Spleen (tissue), 11 donors: Measurements from ENCODE around the gene ANO2. TPM values are rescaled to one million over a fixed set of nuclear protein-coding genes. Genes with fewer than 3 reads are reported as not detected.

Experiments used
- DNase-seq: peaks from one replicate; pipeline ENCODE4 v3.0.0-alpha.2; 2020
- H3K27ac ChIP-seq, 8 donors: fragments of 200-600 bp; sonication (generic) in 7 of 8; 1 replicate in 4 of 8; 2 replicates in 4 of 8; pipeline versions ENCODE4 v1.5.0 to v1.8.0; 2016 to 2021; ENCODE audit warnings: inconsistent platforms in 4 of 8, mild to moderate bottlenecking in 4 of 8, moderate library complexity in 1 of 8
- H3K27me3 ChIP-seq, 7 donors: fragments of 200-600 bp; sonication (generic) in 6 of 7; replicated peaks in 1 of 7; 1 replicate in 4 of 7; 2 replicates in 3 of 7; pipeline versions ENCODE4 v1.5.0 to v1.8.0; 2016 to 2021; ENCODE audit warnings: inconsistent platforms in 3 of 7, mild to moderate bottlenecking in 1 of 7
- H3K36me3 ChIP-seq, 6 donors: fragments of 200-600 bp; sonication (generic) in 5 of 6; 1 replicate in 4 of 6; 2 replicates in 2 of 6; pipeline versions ENCODE4 v1.5.0 to v1.8.0; 2016 to 2021; ENCODE audit warnings: inconsistent platforms in 2 of 6
- H3K4me1 ChIP-seq, 6 donors: fragments of 200-600 bp; sonication (generic) in 5 of 6; 1 replicate in 3 of 6; 2 replicates in 3 of 6; pipeline versions ENCODE4 v1.5.0 to v1.8.0; 2016 to 2021; ENCODE audit warnings: inconsistent platforms in 3 of 6
- H3K4me3 ChIP-seq, 8 donors: fragments of 200-600 bp; sonication (generic) in 7 of 8; 1 replicate in 4 of 8; 2 replicates in 4 of 8; pipeline versions ENCODE4 v1.5.0 to v1.8.0; 2016 to 2021; ENCODE audit warnings: inconsistent platforms in 4 of 8, mild to moderate bottlenecking in 4 of 8, moderate library complexity in 2 of 8
- H3K9me3 ChIP-seq, 8 donors: fragments of 200-600 bp; sonication (generic) in 7 of 8; 1 replicate in 4 of 8; 2 replicates in 4 of 8; pipeline versions ENCODE4 v1.5.0 to v1.8.0; 2016 to 2021; ENCODE audit warnings: inconsistent platforms in 4 of 8
- POLR2A ChIP-seq, 3 donors: fragments of 450-650 bp; IDR thresholded peaks; one replicate each; pipeline ENCODE4 v1.5.1; 2017; ENCODE audit warnings: antibody characterized with exemption in 3 of 3, mild to moderate bottlenecking in 1 of 3
- POLR2AphosphoS5 ChIP-seq, 3 donors: sonication (generic); formaldehyde crosslinking; IDR thresholded peaks; one replicate each; pipeline ENCODE4 v1.5.1; 2017; ENCODE audit warnings: antibody characterized with exemption in 3 of 3
- WGBS, 5 donors: extraction: QIAGEN DNeasy Blood & Tissue Kit in 3 of 5; methylation state at CpG; one replicate each; pipeline versions ENCODE4 v1.1.5 to v1.1.7; 2013 to 2018; 5-methylcytosine and 5-hydroxymethylcytosine counted together
- intact Hi-C: fragments of 100-400 bp; cut with DNase I; formaldehyde crosslinking; loops from one replicate; pipeline ENCODE4 v1.15.0; 2023; ENCODE audit warnings: low total_unique reads
- polyA plus RNA-seq, 3 donors: library from polyadenylated mRNA; stranded (reverse); fragments of 200-250 nt; gene quantifications; one replicate each; pipeline ENCODE4 v1.2.1, GENCODE V29; 2013
- total RNA-seq, 7 donors: library from RNA; depleted of rRNA in 3 of 7; stranded (reverse); fragments of >200 nt in 3 of 7; fragmentation: NEBNext Ultra II Directional in 4 of 7; extraction: Animal tissue kit (Norgen Biotek cat#: 25700) in 4 of 7; gene quantifications; one replicate each; pipeline versions ENCODE4 v1.1.0 to v1.2.1, GENCODE V29; 2016 to 2021
- TF ChIP-seq, protein P1 (sequence below), 11 experiments: fragments of 200-600 bp in 7 of 11; fragments of 450-650 bp in 4 of 11; sonication (generic) in 4 of 11; IDR thresholded peaks in 8 of 11; conservative IDR thresholded peaks in 3 of 11; 1 replicate in 7 of 11; 2 replicates in 4 of 11; pipeline versions ENCODE4 v1.4.0 to v1.8.0; 2016 to 2021; ENCODE audit warnings: antibody characterized with exemption in 11 of 11, inconsistent platforms in 4 of 11, mild to moderate bottlenecking in 1 of 11
- donor health status: healthy with polysubstance abuse.
- donor health status: DM: no; HTN: no; CAD: no; lungs with moderate emphysema.
- donor health status: DM: no; HTN: no; CAD: no.
- donor health status: Bipolar disorder and iron deficiency.
- donor health status: healthy.
- donor health status: DM: no; HTN: no; CAD: no.
- donor health status: DM: yes; HTN: yes; CAD: no.

ANO2 gene
- total and polyA plus RNA-seq, 10 donors: 1.1 to 35.1 (median 14.2) TPM

DNA sequence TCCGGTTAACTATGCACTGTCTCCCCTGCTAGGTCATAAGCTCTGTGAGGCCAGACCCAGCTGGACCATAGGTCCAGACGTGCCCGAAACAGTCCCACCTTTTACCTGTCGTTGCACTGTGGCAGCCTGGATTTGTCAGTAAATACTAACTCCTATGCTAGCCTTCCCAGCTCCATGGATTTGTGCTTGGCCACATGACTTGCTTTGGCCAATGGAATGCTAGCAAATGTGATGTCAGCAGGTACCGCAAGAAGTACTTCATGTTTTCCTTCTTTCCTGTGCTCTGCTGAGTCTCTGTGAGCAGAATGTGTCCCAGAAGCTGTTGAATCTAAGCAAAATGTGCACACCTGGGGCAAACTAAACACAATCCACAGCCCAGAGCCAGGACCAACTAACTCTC, 157.2 kb downstream of the ANO2 start:
- no peak overlapping the region for H3K4me3 ChIP-seq
- H3K27me3 ChIP-seq: no peaks in the 10 kb centered on the region
- no peaks in the 10 kb centered on the region for H3K4me1 ChIP-seq
- no peak for DNase-seq
- no peak overlapping the region for H3K27ac ChIP-seq
- H3K9me3 ChIP-seq: no peaks in the 10 kb centered on the region
- TF ChIP-seq, protein P1, sequence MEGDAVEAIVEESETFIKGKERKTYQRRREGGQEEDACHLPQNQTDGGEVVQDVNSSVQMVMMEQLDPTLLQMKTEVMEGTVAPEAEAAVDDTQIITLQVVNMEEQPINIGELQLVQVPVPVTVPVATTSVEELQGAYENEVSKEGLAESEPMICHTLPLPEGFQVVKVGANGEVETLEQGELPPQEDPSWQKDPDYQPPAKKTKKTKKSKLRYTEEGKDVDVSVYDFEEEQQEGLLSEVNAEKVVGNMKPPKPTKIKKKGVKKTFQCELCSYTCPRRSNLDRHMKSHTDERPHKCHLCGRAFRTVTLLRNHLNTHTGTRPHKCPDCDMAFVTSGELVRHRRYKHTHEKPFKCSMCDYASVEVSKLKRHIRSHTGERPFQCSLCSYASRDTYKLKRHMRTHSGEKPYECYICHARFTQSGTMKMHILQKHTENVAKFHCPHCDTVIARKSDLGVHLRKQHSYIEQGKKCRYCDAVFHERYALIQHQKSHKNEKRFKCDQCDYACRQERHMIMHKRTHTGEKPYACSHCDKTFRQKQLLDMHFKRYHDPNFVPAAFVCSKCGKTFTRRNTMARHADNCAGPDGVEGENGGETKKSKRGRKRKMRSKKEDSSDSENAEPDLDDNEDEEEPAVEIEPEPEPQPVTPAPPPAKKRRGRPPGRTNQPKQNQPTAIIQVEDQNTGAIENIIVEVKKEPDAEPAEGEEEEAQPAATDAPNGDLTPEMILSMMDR (IDR thresholded peaks at IDR 0.05 in 8 of 11, conservative IDR thresholded peaks at IDR 0.05 in 3 of 11): no peak
- no peak for TF ChIP-seq POLR2AphosphoS5 (IDR thresholded peaks at IDR 0.05)
- no peak for TF ChIP-seq POLR2A (IDR thresholded peaks at IDR 0.05)
- intact Hi-C loops: no loop called here
- 87 to 98% (median 95%) methylated on average over 5 of the region's 5 CpGs for WGBS, 5 donors
- no peaks in the 10 kb centered on the region for H3K36me3 ChIP-seq

GRCh38 chr12:5785601-5786000, 159.5 kb downstream of the ANO2 start:
- no peaks in the 10 kb centered on the region for H3K27me3 ChIP-seq
- H3K9me3 ChIP-seq: no peaks in the 10 kb centered on the region
- H3K4me3 ChIP-seq: no peak overlapping the region
- 85 to 92% (median 90%) methylated on average over 5 of the region's 5 CpGs for WGBS, 5 donors
- no peak for DNase-seq
- no peak overlapping the region for H3K27ac ChIP-seq
- no peaks in the 10 kb centered on the region for H3K36me3 ChIP-seq
- intact Hi-C loops: no loop called here
- H3K4me1 ChIP-seq: no peaks in the 10 kb centered on the region
- no peak for TF ChIP-seq POLR2AphosphoS5 (IDR thresholded peaks at IDR 0.05)
- no peak for TF ChIP-seq POLR2A (IDR thresholded peaks at IDR 0.05)

- H3K4me3 ChIP-seq: no peak overlapping the region
- no peak overlapping the region for H3K27ac ChIP-seq
- no peak for TF ChIP-seq POLR2AphosphoS5 (IDR thresholded peaks at IDR 0.05)
- TF ChIP-seq, protein P1 (IDR thresholded peaks at IDR 0.05 in 8 of 11, conservative IDR thresholded peaks at IDR 0.05 in 3 of 11): no peak
- no peak for TF ChIP-seq POLR2A (IDR thresholded peaks at IDR 0.05)
- intact Hi-C loops: no loop called here
- H3K9me3 ChIP-seq: no peaks in the 10 kb centered on the region
- H3K4me1 ChIP-seq: no peaks in the 10 kb centered on the region
- no peaks in the 10 kb centered on the region for H3K36me3 ChIP-seq
- no peaks in the 10 kb centered on the region for H3K27me3 ChIP-seq
- no peak for DNase-seq
- WGBS, 5 donors: 61 to 79% (median 70%) methylated on average over 3 of the region's 3 CpGs
These were observed 160.5 kb downstream of the ANO2 start for GRCh38 chr12:5784462-5785130.

DNA sequence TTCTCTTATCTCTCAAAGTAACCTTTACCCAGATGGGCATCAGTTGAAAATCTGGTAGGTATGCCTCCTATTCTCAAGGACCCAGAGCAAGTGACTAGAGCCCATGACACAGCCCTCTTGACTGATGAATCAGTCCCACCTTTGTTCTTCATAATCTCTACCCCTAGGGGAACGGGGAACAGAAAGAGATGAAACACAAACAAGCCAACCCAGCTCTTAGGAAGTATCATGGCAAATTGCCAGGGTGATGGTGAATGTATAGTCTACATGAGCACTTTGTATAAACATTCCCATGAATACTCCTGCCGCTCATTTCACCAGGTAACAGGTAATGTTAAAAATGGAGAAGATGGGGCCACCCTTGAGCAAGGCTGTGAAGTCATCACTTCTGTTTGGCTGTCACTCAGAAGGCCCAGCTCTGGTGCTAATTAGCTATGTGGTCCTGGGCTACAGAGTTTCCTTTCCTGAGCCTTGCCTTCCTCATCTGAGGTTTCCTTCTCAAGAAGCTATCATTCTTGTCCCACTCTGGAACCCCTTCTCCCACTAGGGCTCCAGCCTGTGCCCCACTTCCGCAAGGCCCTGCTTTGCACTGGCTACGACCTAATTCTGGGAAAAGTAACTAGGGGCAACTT, 161.7 kb downstream of the ANO2 start:
- no peak for DNase-seq
- WGBS, 5 donors: 88 to 91% (median 91%) methylated on average over 4 of the region's 4 CpGs
- Histone ChIP-seq H3K4me1 (no peaks in the 10 kb centered on the region), H3K27me3 (no peaks in the 10 kb centered on the region), H3K4me3 (no peak overlapping the region), H3K36me3 (no peaks in the 10 kb centered on the region), H3K27ac (no peak overlapping the region), H3K9me3 (no peaks in the 10 kb centered on the region)
- intact Hi-C loops: no loop called here
- TF ChIP-seq POLR2AphosphoS5 (IDR thresholded peaks at IDR 0.05): no peak
- TF ChIP-seq, protein P1 (IDR thresholded peaks at IDR 0.05 in 8 of 11, conservative IDR thresholded peaks at IDR 0.05 in 3 of 11): no peak
- TF ChIP-seq POLR2A (IDR thresholded peaks at IDR 0.05): no peak
